ENCODE data around the gene SELP. TPM values are rescaled to one million over a fixed set of nuclear protein-coding genes. Genes with fewer than 3 reads are reported as not detected.

Gene SELP
- total RNA-seq, 1 experiment from 2014 or later: 0.17 TPM

- H3K36me3 Mint-ChIP-seq: no peaks in the 10 kb centered on the region
- H3K4me3 Mint-ChIP-seq: no peak overlapping the region
- CTCF ChIA-PET: no interaction called here
- H3K27ac Mint-ChIP-seq: no peak overlapping the region
- no peaks in the 10 kb centered on the region for H3K9me3 Mint-ChIP-seq
- DNase-seq (ENCODE audit: low spot score) (no peak), ATAC-seq (no peak)
- TF ChIP-seq PRRX2 (CRISPR knock-in tag; IDR thresholded peaks at IDR 0.05) (no peak), ZNF281 (CRISPR knock-in tag; IDR thresholded peaks at IDR 0.05) (no peak), ATF2 (CRISPR knock-in tag; IDR thresholded peaks at IDR 0.05; ENCODE audit: borderline replicate concordance, low read depth) (no peak), ZNF121 (CRISPR knock-in tag; IDR thresholded peaks at IDR 0.05) (no peak), ZNF138 (CRISPR knock-in tag; conservative IDR thresholded peaks at IDR 0.05) (no peak), GABPB1 (CRISPR knock-in tag; IDR thresholded peaks at IDR 0.05) (no peak), PREB (CRISPR knock-in tag; IDR thresholded peaks at IDR 0.05; ENCODE audit: borderline replicate concordance) (no peak), FOXP4 (CRISPR knock-in tag; IDR thresholded peaks at IDR 0.05) (no peak), E2F1 (CRISPR knock-in tag; IDR thresholded peaks at IDR 0.05) (no peak), ATF6 (CRISPR knock-in tag; IDR thresholded peaks at IDR 0.05) (no peak), IRF1 (CRISPR knock-in tag; IDR thresholded peaks at IDR 0.05) (no peak), SP1 (CRISPR knock-in tag; conservative IDR thresholded peaks at IDR 0.05) (no peak), TEAD4 (CRISPR knock-in tag; IDR thresholded peaks at IDR 0.05) (no peak)
- POLR2A ChIA-PET: no interaction called here
- peaks cover 6% of the 10 kb centered on the region; the same call in 1 of the 2 replicates for H3K4me1 Mint-ChIP-seq
- peaks cover 4% of the 10 kb centered on the region for H3K27me3 Mint-ChIP-seq (ENCODE audit: low read depth)
These were observed 39.0 kb downstream of the SELP start for GRCh38 chr1:169590932-169591331.
